Dedifferentiated amniotic fluid mesenchymal stem cell (primary cell): ENCODE data around the gene PRKAR1B.

ENCODE experiments used
- DNase-seq: peaks from one replicate; pipeline ENCODE4 v3.0.0-alpha.2; 2016; ENCODE audit errors: extremely low spot score

The PRKAR1B gene

DNA sequence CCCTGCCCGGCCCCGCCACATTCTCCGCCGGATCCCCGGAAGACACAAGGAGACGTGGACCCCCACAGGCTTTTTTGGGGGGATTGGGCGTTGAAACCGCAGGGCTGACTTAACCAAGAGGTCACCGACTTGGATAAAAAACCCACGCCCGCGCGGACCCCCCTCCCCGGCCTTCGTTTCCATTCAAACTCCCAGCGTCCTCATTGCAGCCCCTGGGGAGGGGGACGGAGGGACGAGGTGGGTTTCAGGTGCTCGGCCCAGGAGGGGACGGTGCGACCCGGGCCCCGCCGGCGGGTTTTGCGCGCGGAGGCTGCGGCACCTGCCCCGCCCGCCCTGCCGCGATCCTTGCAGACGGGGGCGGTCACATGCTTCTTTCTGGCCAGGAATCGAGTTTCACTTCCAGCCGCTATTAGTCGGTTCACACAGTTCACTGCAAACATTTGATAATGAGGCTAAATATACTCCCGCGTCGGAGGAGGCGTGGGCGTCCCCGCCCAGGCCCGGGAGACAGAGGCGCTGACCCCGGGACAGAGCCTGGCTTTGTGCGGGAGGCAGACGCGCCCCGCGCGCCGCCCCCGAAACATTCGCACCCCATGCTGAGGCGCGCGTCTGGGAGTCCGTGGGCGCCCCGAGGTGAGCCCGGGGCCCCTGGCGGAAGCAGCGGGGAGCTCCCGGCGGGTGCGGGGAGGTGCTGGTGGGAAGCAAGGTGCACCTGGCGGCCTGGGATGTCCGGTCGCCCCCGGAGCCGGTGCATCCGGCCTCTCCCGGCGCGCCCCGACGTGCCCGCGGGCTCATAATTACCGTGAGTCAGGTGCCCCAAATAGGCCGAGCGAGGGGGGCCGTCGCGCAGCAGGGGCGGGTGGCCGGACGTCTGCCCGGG, 204.8 kb downstream of the PRKAR1B start:
- no peak for DNase-seq

DNA sequence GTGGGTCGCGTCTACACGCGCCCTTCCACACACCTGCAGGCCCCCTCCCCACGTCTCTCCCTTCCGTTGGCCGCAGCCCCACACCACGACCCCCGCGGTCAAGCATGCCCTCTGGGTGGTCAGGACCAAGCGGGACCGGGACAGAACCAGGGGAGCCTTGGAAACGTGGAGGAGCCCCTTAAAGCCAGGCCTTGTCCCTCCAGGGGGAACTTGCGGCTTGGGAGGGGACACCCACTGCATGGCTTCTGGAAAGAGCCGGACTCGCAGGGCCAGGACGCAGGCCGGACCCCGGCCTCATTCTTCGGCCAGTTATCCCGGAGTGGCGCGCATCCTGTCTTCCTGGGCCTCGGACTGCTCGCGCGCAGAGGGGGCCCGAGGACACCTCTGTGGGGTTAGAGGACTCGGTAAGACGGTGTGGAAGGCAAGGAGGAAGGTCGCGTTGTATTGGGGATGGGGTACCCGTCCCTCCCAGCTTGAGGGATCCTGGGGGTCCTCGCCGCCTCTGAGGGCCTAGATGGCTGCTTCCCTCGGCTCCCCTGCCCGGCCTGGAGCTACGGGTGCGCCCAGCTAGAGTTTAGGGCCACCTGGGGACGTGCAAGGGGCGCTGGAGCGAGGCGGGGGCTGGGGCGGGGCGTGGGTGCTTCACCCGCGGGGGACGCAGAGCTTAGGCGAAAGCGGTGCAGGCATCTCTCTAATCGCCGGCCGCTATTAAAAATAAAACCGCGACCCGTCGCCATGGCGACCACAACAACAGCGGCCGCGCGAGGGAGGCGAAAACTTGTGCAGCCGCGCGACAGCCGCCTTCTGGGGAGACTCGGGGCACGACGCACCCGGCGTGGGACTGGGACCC, 205.6 kb downstream of the PRKAR1B start:
- no peak for DNase-seq

DNA sequence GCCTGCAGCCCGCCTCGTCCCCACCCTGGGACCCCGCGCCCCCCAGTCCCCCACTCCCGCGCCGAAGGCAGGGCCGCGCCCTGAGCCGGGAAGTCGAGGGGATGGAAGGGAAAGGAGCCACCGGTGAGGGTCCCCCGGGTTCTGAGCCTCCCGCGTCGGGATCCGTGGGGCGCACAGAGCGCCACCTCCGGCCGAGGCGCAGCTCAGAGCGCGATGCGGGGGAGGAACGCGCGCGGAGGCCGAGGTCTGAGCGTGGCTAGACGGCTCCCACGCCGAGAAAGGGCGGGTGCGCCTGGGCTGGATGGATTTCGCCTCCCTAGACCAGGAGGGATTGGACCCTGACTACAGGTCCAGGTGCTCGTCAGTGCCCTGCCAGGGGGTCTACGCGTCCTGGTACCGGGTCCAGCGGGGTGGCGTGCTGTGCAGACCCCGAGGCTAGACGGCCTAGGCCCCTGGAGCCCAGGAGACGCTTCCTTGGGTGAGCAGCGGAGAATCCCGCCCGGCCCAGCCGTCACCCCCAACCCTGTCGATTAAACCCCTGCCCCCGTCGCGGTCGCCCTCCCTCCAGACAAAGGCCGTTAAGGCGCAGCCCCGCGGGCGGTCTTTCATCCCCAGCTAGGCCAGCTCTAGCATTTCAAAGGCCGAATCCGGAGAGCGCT, 206.4 kb downstream of the PRKAR1B start:
- DNase-seq, result no peak

DNA sequence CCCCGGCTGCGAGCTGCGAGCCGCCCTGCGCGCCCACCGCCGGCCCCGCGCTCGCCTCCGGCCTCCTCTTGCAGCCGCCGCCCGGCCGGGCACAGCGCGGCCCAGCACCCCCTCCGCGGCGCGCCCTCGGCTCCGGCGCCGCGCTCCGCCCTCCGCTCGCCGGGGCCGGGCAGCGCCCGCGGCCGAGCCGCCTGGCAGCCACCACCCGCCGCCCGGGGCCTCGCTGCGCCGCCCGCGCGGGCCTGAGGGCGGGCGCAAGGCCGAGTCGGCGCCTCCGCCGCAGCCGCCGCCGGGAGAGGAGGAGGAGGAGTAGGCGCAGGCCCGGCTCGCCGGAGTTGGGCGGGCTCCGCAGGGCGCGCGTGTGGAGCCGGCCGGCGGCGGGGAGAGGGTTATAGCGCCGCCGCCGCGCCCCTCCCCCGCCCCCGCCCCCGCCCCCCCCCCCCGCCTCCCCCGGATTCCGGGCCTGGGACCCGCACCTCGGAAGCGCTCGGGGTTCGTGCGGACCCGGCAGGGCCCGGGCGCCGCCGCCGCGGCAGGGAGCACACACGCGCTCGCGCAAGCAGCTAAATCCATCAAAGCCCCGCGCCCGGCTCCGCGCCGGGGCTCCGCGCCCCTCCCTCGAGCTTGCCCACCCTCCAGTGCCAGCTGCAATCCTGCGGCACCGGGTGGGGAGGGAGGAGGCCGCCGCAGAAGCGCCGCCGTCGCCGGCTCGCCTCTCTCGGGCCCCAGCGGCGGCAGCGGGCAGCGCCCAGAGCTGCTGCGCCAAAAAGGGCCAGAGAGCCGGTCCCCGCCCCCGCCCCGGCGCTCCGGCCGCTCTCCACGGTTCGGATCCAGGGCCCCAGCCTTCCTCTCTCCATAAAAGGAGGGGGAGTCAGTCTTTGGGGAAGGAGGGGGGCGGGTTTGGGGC, 207.3 kb downstream of the PRKAR1B start, which contains the start of gene PDGFA:
PDGFA (minus strand) TSS at position 363 of the 907 bp plus-strand sequence. CDS start 845 bp downstream, outside the sequence.
- DNase-seq, result peak; percentile 54

- peak; percentile 50 for DNase-seq
These were observed 208.2 kb downstream of the PRKAR1B start for GRCh38 chr7:518630-519483.

DNA sequence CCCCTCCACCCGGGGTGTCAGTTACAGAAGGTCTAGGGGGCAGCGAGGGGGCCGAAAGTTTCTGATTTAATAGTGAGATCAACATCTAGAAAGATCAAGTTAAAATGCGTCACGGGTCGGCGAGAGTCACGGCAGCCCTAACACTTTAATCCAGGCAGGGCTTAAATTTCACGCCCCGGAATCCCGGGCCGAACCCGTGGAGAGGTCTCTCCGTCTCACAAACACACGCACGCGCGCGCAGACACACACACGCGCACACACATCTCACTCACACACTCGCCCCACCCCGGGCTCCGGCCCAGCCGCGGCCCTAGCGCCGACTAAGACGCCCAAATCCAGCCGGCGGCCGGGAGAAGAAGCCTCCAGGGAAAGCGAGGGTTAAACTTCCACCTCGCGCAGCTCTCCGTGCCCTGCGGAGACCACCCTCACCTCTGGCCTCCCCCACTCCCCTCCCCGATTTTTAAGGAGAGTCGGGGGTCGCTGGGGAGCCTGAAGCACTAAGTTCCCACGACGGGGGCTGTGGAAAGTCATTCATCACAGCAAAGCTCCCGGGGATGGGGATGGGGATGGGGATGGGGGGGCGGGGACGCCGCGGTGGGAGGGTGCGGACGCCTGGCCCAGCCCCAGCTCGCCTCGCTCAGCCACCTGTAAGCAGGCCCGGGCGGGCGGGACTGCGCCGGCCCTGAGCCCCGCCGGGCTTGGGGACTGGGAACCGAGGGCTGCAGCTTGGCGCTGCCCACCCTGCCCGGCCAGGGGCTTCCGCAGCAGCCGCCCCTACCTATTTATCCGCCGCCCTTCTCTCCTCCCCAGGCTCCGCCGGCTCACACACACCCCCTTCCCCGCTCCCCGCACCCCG, 209.1 kb downstream of the PRKAR1B start:
- peak; percentile 76 for DNase-seq

- DNase-seq, result peak; percentile 76
These were observed 210.2 kb downstream of the PRKAR1B start for GRCh38 chr7:516606-517456.

GRCh38 chr7:516216-516605, 210.9 kb downstream of the PRKAR1B start:
- peak; percentile 17 for DNase-seq

DNA sequence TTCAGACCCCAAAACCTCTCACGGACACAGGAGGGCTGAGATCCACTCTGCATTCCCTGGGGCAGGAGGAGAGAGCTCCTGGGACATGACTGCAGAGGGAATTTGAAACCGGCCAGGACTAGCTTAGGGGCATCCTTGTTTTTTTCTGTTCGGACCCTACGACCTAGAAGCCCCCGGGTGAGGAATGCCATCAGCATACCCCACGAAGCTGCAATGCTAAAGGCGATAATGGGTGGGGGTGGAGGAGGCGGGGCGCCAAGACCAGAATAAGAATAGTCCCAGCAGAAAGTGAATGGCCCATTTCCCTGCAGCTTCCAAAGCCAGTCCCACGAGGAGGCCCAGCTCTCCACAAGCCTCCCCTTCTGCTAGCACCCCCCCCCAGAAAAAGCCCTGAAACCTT, 211.5 kb downstream of the PRKAR1B start:
- DNase-seq, result no peak

- DNase-seq, result no peak
These were observed 212.2 kb downstream of the PRKAR1B start for GRCh38 chr7:514651-515598.

- DNase-seq, result no peak
These were observed 212.8 kb downstream of the PRKAR1B start for GRCh38 chr7:514242-514641.

GRCh38 chr7:513521-514166, 213.4 kb downstream of the PRKAR1B start:
- DNase-seq, result no peak

DNA sequence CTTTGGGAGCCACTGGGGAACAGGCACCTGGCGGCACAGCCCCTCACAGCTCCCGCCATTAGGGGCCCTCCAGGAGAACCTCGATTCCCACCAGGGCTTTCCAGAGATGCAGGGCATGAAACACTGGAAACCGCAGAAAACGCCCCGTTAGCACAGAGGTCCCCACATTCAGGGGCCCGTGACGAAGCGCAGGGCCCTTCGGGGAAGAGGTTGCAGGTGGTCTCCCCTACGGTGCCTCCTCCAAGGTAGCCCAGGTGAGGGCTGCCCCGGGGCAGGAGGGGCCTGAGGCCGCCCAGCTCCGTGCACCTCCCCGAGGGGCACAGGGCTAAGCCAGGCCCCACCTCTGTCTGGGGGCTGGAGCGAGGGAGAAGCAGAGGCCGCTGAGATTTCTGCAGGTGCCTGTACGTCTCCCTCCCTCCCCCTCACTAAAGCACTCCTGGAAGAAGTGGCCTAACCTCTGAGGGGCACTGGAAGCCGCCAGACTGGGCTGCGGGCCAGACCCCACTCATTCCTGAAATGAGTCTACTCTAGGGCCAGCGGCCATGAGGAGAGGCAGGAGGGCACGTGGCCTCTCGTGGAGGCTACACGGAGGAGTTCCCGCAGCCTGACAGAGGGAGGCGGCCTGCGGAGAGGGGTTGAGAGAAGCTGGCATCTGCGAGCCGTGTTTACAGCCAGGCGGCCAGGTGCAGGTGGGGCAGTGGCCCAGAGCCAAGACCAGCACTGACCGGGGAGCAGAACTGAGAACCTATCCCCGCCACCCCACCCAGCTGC, 214.4 kb downstream of the PRKAR1B start:
- no peak for DNase-seq

DNA sequence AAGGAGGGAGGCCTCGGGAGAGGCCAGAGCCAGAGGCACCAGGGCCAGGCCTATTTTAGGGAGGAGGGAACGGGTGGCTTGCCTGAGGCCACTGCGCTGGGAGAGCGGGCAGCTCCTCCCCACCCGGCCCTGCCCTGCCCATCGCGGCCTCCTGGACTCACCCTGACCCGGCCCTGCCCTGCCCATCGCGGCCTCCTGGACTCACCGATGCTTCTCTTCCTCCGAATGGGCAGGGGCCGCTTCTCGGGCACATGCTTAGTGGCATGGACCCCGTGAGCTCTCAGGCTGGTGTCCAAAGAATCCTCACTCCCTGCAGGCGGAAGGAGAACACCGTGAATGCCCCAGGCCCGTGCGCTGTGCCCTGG, 215.0 kb downstream of the PRKAR1B start:
- no peak for DNase-seq

DNA sequence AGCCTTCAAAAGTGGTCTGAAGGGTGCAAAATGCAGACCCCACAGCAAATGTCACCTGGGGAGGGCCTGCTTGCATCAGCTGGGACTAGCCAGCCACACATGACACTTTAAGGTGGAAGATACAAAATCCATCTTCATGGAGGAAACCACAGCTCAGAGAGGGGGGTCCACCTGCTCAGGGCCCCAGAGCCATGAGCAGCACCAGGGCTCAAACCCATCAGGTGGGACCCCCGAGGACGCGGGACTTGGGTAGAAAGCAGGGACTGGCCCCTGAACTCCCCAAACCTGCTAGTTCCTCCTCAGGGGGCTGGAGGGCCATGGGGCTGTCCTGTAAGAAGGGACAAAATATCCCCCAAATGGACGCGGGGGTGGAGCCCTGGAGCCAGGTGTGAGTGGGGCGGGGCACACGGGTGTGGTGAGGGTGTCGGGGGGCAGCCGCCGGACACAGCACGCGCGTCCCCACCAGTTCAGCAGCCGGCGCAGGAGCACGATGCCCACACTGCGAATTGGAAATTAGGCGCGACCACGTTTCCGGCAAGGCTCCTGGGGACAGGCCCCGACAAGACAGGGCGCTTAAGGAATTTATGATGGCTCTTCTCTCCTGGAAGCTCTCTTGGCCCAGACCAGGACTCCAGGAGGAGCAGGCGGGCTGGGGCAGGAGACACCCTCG, 215.5 kb downstream of the PRKAR1B start:
- no peak for DNase-seq
